ENCODE results near the gene TBKBP1. TPM values are rescaled to one million over a fixed set of nuclear protein-coding genes. Genes with fewer than 3 reads are reported as not detected.

The TBKBP1 gene
- polyA plus RNA-seq, 3 donors: 20.0 to 22.5 (median 22.0) TPM

DNA sequence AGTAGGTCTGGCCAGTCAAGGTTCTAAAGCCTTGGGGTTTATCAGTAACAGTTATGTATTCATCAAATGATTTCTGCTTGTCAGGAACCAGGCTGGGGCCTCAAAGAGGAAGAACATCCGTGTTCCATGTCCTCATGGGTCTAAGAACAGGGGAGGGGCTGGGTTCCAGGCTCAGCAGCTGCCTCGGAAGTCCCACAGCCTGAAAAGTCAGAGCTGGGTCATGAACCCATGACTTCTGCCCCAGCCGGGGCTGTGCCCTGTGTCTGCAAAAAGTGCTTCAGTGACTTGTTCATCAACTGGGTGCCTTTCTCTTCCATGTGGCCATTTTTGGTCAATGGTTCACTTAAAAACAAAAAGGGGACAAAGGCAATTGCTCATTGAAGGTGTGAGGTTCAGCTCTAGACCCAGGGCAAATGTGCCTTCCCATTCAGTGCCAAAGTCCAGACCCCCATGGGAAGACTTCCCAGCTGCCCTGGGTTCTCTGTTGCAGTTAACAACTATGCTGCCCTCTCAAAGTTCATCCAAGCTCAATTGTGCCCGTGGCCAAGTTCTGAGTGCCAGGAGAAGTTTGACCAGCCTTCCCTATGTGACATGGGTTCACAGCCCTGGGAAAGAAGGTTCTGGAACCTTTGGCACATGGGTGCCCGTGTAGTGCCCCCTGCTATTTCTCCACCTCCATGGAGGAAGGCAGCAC lies 18.5 kb downstream of the TBKBP1 start:
- DNase-seq (ENCODE audit: low read depth in 3 of 3, low spot score in 2 of 3): no peak

DNA sequence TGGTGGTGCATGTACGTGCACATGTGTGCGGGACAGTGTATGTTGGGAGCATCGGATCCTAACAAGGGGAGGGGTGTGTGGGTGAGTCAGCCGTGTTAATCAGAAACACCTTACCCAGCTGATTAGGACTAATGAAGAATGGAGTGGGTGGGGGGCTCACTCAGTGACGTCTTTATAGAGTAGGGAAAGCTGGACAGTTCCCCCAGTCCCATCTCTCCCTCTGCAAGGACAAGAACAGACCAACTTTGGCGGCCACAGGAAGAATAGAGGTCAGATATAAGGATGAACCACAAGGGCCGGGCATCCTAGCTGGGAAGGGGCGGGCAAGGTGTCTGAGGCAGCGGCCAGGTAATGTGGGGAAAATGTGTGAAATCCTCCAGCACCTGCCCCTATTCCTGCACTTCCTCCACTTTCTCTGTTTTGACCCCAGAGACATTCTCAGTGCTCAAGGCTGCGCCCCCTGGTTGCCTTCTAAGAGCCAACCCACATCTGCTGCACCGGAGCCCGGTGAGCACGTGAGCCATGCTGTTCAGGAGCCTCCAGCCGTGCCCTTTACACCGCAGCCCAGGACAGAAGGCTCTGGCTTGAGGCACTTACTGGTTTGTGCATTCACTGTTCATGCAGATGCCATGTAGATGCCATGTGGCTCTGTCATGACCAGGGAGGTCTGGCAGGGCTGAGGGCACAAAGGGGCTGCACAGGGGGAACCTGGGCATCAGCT lies 20.2 kb downstream of the TBKBP1 start:
- DNase-seq (ENCODE audit: low read depth in 3 of 3, low spot score in 2 of 3): no peak

DNA sequence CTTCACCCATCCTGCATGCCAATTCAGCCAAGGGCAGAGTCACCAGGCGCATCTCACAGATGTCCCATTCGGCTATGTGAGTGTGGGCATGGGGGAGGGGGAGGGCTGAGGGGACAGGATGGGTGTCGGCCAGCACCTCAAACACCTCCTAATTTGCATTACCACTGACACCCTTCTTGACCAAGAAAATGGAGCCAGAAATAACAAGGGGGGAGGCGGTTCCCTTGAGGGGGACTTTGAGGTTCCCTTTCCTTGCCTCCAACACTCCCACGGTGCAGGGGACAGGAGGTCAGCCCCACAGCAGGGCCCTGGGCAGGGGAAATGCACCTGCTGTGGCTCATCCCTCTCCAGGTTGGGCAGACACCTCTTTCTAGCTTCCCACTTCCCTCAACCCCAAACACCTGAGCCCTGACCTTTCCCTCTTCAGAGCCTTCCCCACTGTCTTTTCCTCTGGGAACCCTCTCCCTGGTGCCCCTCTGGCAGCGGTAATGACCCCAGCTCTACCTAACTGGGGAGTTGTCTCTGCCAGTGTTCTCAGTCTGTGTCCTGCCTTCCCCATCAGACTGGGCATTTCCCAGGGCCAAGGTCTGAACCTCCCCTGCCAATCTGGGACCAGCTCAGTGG lies 20.9 kb downstream of the TBKBP1 start:
- DNase-seq (ENCODE audit: low read depth in 3 of 3, low spot score in 2 of 3): no peak

DNA sequence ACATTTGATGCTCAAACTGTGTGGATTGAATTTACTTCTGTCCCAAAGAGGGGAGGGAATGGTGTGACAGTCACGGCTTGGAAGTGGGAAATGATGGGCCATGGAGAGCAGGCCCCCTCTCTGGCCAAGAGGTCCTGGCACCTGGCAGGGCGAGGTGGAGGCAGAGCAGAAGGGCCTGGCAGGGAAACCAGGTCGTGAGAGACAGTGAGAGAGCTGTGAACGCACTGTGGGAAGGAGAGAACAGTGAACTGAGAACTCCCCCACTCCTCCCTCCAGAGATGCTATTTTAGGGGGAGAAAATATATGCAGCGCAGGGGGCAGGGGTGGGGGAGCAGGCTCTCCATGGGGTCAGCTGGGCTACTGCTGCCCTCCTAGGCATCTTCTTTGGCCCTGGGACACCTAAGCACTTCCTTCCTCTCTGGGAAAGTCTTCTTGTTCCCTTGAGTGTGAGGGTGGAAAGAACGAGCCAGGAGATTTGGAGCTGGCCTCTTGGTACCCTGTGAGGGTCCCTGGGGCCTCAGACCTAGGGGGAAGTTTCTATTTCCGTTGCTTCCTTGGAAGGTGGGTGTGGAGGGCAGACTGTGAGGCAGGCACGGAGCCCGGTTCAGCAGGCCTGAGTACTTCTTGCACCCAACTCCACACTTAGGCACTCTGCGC lies 21.8 kb downstream of the TBKBP1 start:
- no peak for DNase-seq (ENCODE audit: low read depth in 3 of 3, low spot score in 2 of 3)

DNA sequence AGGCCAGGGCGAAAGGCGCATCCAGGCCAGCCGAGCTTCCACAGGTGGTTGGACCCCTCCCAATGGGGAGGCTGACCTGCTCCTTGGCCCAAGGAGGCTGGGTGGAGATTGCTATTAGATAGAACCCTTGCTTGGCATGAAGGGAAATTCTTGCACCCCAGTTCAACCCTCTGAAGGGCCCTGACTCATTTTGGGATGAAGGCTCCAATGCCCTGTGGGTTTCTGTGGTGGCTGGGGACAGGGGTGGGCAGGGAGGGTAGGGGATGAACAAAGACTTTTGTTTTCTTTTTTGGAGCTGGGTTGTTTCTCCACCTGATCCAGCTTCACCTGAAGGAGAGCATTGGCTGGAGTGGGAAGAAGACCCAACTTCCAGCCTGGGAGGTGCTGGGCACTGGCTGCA lies 22.4 kb downstream of the TBKBP1 start:
- DNase-seq (ENCODE audit: low read depth in 3 of 3, low spot score in 2 of 3): no peak

DNA sequence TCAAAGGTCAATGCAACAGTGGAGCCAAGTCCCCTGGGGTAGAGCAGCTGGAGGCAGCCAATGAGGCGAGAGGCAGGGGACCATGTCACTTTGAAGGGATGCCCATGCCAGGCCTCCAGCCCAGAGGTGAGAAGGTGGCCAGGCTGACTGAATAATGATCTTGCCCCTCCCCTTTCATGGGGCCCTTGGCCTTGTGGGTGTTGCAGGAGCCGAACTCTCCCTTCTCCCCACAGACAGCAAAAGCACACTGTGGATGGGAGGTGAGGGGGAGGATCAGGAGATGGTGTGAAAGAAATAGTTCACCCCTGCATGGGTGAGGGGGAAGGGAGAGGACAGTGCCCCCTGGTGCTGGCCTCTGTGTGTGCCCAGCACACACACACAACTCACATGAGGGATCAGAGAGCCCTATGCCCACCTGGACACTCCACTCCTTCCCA lies 23.3 kb downstream of the TBKBP1 start:
- DNase-seq (ENCODE audit: low read depth in 3 of 3, low spot score in 2 of 3): no peak

DNA sequence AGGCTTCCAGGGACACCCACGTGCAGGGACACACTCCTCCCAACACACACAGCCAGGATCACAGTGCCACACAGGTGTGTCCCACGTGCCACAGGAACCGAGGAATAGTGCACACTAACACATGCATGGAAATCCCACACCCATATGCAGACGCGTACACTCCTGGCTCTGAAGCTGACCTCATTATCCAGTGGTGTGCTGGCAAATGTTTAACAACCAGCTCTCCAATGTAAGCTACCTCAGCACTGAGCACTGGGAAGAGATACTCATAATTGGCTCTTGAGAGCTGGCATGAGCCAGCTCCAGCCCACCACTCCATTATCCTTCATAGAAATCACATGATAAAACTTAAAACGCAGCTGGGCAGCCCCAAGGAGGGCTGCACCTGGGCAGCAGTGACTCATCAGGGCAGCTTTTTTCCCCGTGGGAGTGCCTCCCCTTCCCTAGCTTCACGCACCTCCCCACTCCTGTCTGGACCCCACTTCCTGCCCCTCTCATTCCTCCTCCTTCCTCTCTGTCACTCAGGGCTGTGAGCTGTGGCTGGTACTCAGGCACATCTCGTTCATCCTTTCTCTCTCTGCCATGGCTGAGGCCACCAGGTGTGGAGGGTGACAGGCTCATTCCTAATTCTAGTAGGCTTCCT lies 24.1 kb downstream of the TBKBP1 start:
- no peak for DNase-seq (ENCODE audit: low read depth in 3 of 3, low spot score in 2 of 3)

DNA sequence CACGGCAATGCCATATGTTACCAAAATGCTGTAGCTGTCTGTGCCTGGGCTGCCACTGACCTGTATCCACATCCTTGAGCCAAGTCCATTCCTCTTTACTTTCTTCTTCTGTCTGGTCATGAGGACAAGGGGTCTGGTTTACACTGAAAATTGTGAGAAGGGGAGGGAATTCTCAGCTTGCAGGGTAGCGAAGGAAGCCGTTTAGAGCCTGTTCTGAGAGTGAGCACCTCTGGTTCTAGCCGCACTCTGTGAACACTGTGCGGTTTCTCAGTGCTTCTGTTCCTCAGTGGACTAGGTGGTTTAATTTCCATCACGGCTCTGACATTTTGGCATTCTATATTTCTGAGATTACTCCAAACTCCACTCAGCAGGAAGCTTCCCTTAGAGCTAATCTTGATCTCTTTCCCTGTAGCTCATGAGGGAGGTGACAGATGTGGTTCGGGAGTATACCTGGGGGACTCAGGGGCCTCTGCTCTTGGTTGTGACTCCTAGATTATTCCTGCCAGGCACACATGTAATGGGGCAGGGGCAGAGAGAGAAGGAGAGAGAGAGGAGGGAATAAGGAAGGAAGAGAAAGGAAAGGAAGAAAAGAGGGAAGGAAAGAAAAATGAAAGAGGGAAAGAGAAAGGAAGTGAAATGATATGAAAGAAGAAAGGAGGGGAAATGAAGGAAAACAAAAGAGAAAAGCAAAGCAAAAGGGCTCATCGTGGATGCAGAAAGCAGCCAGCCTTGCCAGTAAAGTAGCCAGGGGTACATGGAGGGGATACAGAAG lies 24.9 kb downstream of the TBKBP1 start:
- no peak for DNase-seq (ENCODE audit: low read depth in 3 of 3, low spot score in 2 of 3)

DNA sequence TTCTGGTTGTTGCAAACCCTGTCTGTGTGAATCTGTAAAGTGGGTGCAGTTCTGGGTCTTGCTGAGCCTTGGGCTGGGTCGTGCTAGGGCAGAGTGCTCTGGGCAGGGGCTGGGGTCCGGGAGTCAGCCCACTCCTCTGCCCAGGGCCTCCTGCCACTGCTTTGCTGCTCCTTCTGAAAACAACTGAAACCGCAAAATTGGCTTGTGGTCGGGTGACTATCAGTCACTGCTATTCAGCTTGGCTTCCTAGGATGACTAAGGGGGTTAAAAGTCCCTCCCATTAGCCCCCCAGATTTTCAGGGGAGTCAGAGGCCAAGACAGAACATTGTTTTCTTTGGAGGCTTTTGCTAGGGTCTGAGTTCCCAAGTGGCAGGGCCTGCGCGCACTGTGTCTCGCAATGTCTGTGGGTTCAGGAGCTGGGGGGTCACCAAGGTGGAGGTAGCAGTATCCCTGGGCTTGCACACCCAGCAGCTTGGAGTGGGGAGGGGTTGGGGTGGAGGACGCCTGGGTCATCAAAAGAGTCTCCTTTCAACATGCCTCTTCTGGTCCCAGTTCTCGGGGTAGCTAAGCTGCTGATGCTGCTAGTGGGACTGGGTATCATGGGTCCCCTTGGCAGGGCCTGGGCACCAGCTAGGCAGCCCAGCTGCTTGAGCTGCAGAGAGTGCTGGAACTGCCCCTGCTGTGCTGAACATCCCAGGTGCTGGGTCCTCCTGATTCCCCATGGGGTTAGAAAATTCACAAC lies 25.6 kb downstream of the TBKBP1 start:
- no peak for DNase-seq (ENCODE audit: low read depth in 3 of 3, low spot score in 2 of 3)

DNA sequence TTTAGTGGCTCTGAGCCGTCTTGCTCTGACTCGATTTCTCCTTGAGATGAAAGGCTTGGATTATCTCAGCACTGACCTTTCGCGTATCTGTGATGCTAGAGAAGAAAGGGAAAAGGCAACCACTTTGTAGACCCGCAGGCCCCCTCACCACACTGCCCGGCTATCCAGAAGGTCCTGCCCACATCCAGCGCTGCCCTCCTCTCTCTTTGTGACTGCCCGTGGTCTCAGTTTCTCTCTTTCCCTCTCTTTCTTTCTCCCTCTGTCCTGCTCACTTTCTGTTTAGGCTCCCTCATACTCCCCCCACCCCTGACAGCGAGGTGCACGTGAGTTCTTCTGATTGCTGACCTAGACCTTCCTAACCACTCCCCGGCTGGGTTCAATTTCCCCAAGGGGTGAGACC lies 26.2 kb downstream of the TBKBP1 start:
- no peak for DNase-seq (ENCODE audit: low read depth in 3 of 3, low spot score in 2 of 3)

DNA sequence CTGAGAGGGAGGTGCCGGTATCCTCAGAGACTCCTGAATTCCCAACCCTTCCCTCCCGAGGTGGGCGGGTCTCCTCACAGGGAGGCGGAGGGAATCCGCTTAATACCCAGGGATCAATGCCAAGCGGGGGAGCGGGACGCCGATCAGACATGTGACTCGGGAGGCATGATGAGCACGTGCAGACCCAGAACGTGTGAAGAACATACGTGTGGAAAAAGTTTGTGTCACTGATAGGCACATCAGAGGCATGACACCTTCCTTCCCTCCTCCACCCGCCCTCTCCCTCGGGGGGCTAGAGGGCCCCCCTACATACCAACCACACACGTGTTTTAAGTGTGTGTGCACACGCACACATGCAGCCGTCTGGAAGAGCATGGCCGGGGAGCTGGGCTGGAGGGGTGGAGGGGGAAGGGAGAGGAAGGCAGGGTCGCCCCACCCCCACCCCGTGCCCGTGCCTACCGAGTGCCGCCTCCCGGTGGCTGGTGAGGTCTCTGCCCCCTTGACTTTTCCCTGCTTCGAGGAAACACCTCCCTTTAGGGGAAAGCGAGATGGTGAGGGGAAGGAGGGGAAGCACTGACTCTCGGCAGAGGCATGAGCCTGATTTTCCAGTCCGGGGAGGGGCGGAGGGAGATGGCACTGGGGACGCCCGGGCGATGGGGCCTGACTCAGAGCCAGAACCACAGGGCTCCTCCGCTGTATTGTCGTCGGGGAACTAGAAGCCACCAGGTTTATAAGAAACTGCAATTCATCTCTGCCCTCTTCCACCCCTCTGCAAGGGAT lies 27.0 kb downstream of the TBKBP1 start:
- no peak for DNase-seq (ENCODE audit: low read depth in 3 of 3, low spot score in 2 of 3)

DNA sequence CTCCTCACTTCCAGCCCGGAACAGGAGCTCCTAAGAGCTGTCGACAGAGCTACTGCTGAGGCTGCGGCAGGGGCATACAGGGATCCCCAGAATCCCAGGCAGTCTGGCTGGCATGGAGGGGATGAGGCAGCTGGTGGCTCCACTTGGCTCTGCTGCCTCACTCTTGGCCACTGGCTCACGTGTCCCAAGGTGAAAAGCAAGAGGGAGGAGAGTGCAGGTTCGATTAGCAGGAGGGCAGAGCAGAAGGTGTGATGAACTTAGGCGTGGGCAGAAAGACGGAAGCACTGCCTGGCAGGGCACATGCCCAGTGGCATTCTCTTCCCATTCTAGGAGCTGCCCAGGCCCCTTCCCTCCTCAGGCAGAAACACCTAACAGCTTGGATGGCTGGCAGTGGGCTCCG lies 27.8 kb downstream of the TBKBP1 start:
- DNase-seq (ENCODE audit: low read depth in 3 of 3, low spot score in 2 of 3): no peak

DNA sequence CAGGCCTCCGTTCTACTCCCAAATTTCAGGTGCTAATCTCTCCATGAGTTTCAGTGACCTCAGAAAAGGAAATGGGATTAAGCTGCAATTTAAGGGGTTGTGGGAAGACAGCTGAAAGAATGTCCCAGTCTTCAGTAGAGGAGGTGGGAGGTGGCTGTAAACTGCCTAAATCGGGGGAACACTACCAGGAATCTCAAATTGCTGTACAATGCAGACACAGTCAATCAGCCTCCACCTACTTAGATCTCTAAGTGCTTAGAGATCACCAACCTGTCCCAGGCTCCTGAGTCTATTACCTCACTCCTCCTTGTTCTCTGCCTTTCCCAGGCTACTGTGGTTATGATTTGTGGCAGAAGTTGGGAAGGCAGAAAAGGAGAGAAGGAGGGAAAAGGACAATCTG lies 30.7 kb downstream of the TBKBP1 start:
- no peak for DNase-seq (ENCODE audit: low read depth in 3 of 3, low spot score in 2 of 3)

DNA sequence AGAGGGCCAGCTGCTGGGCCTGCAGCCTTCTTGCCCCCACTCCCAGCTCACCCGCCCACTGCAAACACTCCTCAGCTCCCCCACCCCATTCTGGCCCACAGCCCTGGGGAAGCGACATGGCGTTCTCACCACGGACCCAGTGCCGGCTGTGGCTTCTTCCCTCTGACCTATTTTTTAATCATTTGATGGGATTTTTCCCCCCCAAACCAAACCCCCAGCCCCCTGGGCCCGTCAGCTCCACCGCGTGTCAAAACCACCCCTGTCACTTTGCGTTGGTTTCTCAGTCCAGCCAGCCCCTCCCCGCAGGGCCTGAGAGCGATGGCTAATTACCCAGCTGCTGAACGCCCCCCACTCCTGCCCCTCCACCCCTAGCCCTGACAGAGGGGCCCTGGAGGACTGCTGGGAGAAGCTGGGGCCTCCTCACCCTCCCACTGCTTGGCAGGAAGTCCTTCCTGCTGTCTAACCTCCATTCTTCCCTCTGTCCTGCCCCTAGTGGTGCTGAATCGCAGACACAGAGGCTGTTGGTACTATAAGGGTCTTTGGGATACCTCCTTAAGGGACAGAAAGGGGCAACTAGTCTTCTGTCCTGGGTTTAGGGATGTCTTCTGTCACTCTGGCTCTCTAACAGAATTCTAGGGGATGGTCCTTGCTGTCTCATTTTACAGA lies 31.6 kb downstream of the TBKBP1 start:
- DNase-seq (ENCODE audit: low read depth in 3 of 3, low spot score in 2 of 3): no peak

DNA sequence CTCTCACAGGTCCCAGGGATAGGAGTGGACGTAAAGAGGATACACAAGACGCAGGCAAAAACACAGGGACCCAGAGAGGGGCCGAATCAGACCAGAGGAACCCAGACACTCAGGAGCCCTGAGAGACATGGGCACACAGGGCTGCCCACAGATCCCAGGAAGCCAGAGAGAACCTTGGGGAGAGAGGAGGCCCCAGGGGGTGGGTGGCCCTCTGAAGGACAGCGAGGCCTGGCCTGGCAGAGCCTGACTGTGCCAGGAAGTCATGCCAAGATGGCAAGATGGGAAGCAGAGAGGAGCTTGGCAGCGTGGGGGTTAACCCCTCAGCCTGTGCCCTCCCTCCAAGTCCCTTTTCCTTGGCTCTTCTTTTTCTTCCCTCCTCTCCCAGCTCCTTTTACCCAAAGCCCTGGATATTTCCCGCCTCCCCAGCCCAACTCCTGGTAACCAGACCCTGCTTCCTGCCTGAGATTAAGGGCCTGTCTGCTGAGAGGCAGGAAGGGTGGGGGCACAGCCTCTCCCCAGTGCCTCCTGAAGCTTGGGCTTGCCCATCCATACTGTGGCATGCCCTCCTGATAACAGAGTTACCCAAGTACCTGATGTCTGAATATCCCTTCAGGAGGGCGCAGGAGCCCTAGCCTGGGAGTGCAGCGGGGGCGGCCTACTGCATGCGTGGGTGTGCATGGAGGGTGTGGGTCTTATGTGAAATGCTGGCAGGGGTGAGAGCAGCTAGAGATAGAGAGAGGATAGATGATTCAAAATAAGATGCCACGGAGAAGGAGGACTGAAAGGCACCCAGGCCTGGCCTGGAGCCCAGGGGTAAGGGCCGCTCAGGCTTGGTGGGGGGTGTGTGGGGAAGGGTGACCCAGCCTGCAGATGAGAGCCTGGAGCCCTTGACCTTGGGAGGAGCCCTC lies 33.1 kb downstream of the TBKBP1 start:
- DNase-seq (ENCODE audit: low read depth in 3 of 3, low spot score in 2 of 3): no peak

DNA sequence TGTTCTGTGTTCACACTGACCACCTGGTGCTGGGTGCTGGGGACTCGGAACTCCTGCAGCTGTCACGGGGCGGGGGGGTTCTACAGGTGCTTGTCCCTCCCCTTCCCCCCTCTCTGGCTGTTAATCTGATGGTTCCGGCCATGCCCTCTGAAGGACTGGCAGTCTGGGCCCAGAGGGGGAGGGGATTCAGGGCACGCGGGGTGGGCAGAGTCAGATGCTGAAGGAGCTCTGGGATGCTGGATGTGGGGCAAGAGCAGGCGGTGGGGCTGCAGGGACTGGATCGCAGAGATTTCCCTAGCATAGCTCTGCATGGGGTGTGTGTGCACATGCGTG lies 33.7 kb downstream of the TBKBP1 start:
- no peak for DNase-seq (ENCODE audit: low read depth in 3 of 3, low spot score in 2 of 3)

DNA sequence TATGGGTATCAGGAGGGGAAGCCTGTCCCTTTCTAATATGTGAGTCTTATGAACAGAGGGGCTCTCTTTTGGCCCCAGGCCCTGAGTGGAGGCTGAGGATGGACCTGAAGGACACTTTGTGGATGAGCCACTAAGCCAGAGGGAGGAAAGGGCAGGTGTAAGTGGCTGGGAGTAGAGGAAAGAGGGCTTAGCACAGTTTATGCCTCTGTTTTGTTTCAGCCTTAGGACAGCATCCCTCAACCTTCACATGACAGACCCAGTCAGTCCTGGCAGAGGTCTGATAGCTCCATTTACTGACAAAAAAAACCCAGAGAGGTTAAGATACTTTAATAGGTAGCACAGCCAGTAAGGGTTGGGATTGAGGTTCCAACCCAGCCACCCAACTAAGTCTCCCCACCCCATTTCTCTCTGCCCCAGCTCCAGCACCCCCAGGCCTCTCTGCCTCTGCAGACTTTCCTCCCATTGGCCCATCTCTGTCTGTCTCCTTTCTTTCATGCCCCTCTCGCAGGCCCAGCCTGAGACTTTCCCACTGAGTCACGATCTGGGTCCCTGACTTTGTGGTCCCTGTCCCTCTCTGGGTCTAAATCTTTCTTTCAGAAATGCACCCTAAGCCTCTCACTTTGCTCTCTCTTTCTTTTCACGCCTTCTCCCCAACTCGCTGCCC lies 34.4 kb downstream of the TBKBP1 start:
- no peak for DNase-seq (ENCODE audit: low read depth in 3 of 3, low spot score in 2 of 3)
